Liver (tissue), 3 donors: ENCODE results near the gene ATP13A1.

Experiments used
- EGR1 ChIP-seq, 2 donors: IDR thresholded peaks; 2 replicates each; pipeline ENCODE4 v1.6.1; 2016 to 2018; ENCODE audit warnings: antibody characterized with exemption in 2 of 2, low read depth in 2 of 2
- FOXA1 ChIP-seq: IDR thresholded peaks from 2 replicates; pipeline ENCODE4 v1.6.1; 2016; ENCODE audit warnings: antibody characterized with exemption
- GABPA ChIP-seq, 2 donors: IDR thresholded peaks in 1 of 2; conservative IDR thresholded peaks in 1 of 2; 2 replicates each; pipeline ENCODE4 v1.6.1; 2016; ENCODE audit warnings: antibody characterized with exemption in 2 of 2, mild to moderate bottlenecking in 1 of 2, moderate library complexity in 1 of 2
- HNF4G ChIP-seq: IDR thresholded peaks from 2 replicates; pipeline ENCODE4 v1.6.1; 2016; ENCODE audit warnings: antibody characterized with exemption
- JUND ChIP-seq, 2 donors: IDR thresholded peaks; 2 replicates each; pipeline ENCODE4 v1.6.1; 2016; ENCODE audit warnings: antibody characterized with exemption in 2 of 2
- RAD21 ChIP-seq, 2 donors: IDR thresholded peaks; 2 replicates each; pipeline ENCODE4 v1.6.1; 2016; ENCODE audit warnings: antibody characterized with exemption in 2 of 2, mild to moderate bottlenecking in 2 of 2
- SP1 ChIP-seq: IDR thresholded peaks from 2 replicates; pipeline ENCODE4 v1.6.1; 2018; ENCODE audit warnings: antibody characterized with exemption, mild to moderate bottlenecking
- TAF1 ChIP-seq: conservative IDR thresholded peaks from 2 replicates; pipeline ENCODE4 v1.6.1; 2016; ENCODE audit warnings: antibody characterized with exemption, mild to moderate bottlenecking
- YY1 ChIP-seq: IDR thresholded peaks from 2 replicates; pipeline ENCODE4 v1.6.1; 2016; ENCODE audit warnings: antibody characterized with exemption, mild to moderate bottlenecking
- TF ChIP-seq, protein P1 (sequence below): fragments of 150-350 bp; IDR thresholded peaks from 2 replicates; pipeline ENCODE4 v1.5.1; 2017; ENCODE audit warnings: improper control_type of control experiment, low read depth, low read length; ENCODE audit not compliant: missing input control
- TF ChIP-seq, protein P2 (sequence below): IDR thresholded peaks from 2 replicates; pipeline ENCODE4 v1.6.1; 2016; ENCODE audit warnings: antibody characterized with exemption
- TF ChIP-seq, protein P3 (sequence below): IDR thresholded peaks from 2 replicates; pipeline ENCODE4 v1.6.1; 2016; ENCODE audit warnings: antibody characterized with exemption
- TF ChIP-seq, protein P4 (sequence below): IDR thresholded peaks from 2 replicates; pipeline ENCODE4 v1.6.1; 2016; ENCODE audit warnings: antibody characterized with exemption, mild to moderate bottlenecking
- TF ChIP-seq, protein P5 (sequence below): IDR thresholded peaks from 2 replicates; pipeline ENCODE4 v1.6.1; 2016; ENCODE audit warnings: antibody characterized with exemption
- donor health status: healthy.
- donor health status: healthy.

DNA sequence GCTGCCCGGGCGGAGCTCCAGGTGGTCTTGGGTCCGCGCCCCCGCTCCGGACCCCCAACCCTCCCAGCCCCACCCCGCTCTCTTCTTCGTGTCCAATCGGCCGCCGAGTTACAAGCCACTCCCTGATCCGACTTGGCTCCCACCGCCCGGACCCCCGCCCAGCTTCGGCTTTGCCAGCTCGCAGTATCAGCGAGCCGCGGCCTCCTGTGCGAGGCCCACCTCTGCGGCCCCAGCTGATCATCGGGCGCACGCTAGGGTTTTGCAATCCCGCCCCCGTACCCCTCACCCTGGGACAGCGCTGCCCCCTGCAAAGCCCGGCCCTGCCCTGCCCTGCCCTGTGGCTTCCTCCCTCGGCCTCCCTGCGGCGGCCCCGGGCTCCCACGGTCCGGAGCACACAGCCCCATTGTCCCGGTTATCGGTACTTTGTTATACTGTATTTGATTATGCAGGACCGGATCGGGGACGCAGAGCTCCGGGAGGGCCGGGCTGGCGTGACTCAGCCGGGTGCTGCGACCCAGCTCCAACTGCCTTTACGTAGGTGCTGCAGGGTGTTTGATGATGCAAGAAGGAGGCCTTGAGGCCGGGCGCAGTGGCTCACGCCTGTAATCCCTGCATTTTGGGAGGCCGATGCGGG lies 34.9 kb downstream of the ATP13A1 start:
- no peak for TF ChIP-seq JUND (IDR thresholded peaks at IDR 0.05)
- TF ChIP-seq, protein P1, sequence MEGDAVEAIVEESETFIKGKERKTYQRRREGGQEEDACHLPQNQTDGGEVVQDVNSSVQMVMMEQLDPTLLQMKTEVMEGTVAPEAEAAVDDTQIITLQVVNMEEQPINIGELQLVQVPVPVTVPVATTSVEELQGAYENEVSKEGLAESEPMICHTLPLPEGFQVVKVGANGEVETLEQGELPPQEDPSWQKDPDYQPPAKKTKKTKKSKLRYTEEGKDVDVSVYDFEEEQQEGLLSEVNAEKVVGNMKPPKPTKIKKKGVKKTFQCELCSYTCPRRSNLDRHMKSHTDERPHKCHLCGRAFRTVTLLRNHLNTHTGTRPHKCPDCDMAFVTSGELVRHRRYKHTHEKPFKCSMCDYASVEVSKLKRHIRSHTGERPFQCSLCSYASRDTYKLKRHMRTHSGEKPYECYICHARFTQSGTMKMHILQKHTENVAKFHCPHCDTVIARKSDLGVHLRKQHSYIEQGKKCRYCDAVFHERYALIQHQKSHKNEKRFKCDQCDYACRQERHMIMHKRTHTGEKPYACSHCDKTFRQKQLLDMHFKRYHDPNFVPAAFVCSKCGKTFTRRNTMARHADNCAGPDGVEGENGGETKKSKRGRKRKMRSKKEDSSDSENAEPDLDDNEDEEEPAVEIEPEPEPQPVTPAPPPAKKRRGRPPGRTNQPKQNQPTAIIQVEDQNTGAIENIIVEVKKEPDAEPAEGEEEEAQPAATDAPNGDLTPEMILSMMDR, result no peak
- TF ChIP-seq, protein P2, sequence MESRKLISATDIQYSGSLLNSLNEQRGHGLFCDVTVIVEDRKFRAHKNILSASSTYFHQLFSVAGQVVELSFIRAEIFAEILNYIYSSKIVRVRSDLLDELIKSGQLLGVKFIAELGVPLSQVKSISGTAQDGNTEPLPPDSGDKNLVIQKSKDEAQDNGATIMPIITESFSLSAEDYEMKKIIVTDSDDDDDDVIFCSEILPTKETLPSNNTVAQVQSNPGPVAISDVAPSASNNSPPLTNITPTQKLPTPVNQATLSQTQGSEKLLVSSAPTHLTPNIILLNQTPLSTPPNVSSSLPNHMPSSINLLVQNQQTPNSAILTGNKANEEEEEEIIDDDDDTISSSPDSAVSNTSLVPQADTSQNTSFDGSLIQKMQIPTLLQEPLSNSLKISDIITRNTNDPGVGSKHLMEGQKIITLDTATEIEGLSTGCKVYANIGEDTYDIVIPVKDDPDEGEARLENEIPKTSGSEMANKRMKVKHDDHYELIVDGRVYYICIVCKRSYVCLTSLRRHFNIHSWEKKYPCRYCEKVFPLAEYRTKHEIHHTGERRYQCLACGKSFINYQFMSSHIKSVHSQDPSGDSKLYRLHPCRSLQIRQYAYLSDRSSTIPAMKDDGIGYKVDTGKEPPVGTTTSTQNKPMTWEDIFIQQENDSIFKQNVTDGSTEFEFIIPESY, result no peak
- no peak for TF ChIP-seq FOXA1
- TF ChIP-seq TAF1, result no peak
- no peak for TF ChIP-seq HNF4G
- TF ChIP-seq, protein P3, sequence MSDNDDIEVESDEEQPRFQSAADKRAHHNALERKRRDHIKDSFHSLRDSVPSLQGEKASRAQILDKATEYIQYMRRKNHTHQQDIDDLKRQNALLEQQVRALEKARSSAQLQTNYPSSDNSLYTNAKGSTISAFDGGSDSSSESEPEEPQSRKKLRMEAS, result no peak
- no peak for TF ChIP-seq EGR1 (IDR thresholded peaks at IDR 0.05; ENCODE audit: low read depth in 2 of 2)
- TF ChIP-seq, protein P4, sequence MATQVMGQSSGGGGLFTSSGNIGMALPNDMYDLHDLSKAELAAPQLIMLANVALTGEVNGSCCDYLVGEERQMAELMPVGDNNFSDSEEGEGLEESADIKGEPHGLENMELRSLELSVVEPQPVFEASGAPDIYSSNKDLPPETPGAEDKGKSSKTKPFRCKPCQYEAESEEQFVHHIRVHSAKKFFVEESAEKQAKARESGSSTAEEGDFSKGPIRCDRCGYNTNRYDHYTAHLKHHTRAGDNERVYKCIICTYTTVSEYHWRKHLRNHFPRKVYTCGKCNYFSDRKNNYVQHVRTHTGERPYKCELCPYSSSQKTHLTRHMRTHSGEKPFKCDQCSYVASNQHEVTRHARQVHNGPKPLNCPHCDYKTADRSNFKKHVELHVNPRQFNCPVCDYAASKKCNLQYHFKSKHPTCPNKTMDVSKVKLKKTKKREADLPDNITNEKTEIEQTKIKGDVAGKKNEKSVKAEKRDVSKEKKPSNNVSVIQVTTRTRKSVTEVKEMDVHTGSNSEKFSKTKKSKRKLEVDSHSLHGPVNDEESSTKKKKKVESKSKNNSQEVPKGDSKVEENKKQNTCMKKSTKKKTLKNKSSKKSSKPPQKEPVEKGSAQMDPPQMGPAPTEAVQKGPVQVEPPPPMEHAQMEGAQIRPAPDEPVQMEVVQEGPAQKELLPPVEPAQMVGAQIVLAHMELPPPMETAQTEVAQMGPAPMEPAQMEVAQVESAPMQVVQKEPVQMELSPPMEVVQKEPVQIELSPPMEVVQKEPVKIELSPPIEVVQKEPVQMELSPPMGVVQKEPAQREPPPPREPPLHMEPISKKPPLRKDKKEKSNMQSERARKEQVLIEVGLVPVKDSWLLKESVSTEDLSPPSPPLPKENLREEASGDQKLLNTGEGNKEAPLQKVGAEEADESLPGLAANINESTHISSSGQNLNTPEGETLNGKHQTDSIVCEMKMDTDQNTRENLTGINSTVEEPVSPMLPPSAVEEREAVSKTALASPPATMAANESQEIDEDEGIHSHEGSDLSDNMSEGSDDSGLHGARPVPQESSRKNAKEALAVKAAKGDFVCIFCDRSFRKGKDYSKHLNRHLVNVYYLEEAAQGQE, result no peak
- TF ChIP-seq GABPA (IDR thresholded peaks at IDR 0.05 in 1 of 2, conservative IDR thresholded peaks at IDR 0.05 in 1 of 2), result no peak
- no peak for TF ChIP-seq RAD21 (IDR thresholded peaks at IDR 0.05)
- TF ChIP-seq YY1, result no peak
- TF ChIP-seq, protein P5, sequence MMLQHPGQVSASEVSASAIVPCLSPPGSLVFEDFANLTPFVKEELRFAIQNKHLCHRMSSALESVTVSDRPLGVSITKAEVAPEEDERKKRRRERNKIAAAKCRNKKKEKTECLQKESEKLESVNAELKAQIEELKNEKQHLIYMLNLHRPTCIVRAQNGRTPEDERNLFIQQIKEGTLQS, result no peak
- TF ChIP-seq SP1, result no peak
